HK-2 (cell line): ENCODE data around the gene MYD88.
A peak's percentile ranks its signal among the peaks of the same experiment; 100 is the strongest.

Experiments used
- DNase-seq: peaks from one replicate; pipeline ENCODE4 v3.0.0-alpha.2; 2018; ENCODE audit not compliant: unreplicated experiment

The MYD88 gene

DNA sequence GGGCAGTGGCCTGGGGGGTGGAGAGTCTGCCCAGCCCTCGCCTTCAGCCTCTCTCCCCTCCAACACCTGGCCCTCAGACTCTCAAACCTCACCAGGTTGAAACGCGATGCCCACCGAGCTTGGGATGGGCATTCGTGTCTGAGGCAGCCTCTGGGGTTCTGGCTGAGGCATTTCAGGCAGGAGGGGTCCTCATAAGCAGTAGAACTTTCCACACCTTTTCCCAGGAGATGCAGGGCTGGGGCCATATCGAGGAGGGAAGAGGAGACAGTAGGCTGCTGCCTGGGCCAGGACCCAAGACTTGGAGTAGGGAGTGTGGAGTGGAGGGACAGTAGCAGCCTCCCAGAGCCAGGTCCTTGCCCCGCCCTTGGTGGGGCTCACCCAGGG lies 26.1 kb upstream of the MYD88 start:
- DNase-seq = no peak

- no peak for DNase-seq
Measured at GRCh38 chr3:38114052-38114874, 24.2 kb upstream of the MYD88 start.

DNA sequence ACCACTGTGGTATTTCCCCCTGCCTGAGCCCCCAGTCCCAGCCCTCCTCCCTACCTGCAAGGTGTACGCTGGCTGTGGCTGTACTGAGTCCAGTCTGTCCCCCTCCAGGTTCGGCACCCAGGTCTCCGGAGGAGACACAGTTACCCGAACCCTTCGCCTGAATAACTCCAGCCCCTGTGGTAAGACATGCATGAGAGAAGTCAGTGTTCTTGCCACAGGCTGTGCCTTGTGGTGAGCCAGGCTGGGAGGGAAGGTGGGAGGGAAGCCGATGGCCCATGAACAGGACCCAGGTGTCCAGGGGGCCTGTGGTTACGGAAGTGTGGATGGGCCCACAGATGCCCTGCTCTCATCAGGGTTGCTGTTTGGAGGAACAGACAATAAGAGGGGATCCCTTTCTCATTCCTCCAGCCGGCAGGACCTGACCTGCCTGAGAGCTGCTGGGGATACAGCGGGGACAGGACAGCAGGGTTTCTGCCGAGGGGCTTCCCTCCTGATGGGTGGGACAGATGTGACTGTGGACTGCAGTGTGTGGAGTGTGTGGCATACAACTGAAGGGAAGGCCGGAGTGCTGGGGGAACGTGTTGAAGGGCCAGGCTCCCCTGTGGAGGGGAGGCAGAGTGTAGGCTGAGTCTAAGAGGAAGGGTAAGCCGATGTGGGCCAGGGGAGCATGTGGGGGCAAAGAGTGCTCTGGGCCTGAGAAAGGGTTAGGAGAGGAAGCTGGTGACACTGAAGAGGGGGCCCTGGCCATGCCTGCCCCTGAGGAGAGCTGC lies 23.4 kb upstream of the MYD88 start:
- no peak for DNase-seq

DNA sequence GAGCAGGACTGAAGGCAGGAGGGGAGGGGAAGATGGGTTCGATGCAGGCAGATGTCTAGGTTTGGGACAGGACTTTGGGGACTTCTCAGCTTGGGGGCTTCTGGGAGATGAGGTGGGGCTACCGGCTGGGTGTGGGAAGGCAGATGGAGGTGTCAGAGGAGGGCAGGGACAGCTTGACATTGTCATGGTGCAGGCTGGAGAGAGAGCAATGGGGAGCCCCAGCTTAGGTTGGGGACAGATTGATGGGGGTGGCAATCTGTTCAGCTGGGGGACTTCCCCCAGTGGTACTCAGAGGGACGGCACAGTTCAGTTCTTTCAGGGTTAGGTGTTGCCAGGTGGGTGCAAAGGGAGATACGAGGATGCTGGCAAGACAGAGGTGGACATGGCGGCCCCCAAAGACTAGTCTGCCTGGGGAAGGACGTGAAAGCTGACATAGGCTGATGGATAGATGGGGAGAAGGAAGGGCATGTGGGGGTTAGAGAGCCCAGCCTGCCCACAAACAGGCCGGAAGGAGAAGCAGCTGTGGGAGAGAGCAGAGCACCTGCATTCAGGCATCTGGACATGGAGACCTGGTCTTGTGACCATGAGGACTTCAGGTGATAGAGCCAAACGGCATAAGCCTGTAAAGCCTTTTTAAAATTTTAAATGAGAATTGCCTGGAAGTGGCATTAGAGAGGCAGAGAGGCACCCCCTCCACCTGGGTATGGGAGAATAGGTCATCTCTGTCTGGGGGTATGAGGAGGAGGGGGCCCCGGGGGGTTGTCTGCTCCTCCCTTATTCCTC lies 22.6 kb upstream of the MYD88 start:
- no peak for DNase-seq

DNA sequence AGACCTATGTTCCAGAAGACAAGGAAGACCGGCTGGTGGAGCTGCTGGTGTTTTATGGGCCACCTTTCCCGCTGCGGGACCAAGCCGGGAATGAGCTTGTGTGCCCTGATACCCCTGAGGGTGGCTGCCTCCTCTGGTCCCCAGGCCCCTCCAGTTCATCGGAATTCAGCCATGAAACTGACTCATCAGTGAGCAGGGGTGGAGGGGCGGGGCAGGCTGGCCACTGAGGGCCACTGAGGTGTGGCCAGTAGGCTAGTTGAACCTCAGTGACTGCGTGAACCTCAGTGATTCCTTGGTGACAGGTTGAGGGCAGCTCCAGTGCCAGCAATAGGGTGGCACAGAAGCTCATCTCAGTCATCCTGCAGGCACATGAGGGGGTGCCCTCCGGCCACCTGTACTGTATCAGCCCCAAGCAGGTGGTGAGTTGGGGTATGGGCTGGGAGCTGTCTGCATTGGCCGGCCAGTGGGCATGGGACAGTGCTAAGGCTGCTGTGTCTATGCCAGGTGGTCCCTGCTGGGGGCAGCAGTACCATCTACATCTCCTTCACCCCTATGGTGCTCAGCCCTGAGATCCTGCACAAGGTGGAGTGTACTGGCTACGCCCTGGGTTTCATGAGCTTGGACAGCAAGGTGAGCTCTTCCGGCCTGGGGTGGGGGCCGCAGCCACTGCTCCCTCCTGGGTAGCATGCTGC lies 21.8 kb upstream of the MYD88 start:
- no peak for DNase-seq

DNA sequence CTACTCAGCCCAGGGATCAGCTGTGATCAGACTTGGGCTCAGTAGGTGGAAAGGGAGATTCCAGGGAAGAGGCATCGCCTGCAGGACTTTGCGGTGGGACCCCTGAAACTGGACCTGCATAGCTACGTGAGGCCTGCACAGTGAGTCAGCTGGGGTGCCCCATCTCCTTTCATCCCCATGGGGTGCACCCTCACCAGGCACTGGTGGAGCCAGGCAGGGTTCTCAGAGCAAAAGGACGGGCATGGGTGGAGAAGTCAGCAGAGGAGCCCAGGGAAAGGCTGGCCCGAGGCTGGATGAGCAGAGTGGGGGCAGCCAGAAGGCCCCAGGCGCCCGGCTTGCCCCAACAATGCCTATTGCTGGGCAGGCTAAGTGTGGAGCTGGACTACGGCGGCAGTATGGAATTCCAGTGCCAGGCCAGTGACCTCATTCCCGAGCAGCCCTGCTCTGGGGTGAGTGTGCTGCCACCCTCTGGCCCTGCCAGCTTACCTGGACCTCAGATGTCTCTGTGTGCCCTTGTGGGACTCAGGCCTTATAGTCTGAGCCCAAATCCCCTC lies 21.2 kb upstream of the MYD88 start:
- no peak for DNase-seq

- DNase-seq = peak; percentile 43
Measured at GRCh38 chr3:38117748-38118420, 20.6 kb upstream of the MYD88 start.

- no peak for DNase-seq
Measured at GRCh38 chr3:38118421-38119247, 19.8 kb upstream of the MYD88 start.

DNA sequence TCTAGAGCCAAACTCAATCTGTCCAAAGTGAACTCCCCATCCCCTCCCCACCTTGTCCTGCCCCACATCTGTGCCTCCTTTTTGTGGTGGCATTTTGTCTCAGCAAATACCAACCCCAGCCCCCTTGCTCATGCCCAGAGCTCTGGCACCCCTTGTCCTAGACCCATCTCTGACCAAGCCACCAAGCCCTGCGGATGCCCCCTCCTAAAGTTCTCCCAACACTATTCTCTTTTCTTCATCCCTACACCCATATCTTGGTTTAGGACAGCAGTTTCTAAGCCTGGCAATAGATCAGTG lies 19.3 kb upstream of the MYD88 start:
- DNase-seq = no peak

GRCh38 chr3:38119821-38120692 lies 18.4 kb upstream of the MYD88 start:
- no peak for DNase-seq

DNA sequence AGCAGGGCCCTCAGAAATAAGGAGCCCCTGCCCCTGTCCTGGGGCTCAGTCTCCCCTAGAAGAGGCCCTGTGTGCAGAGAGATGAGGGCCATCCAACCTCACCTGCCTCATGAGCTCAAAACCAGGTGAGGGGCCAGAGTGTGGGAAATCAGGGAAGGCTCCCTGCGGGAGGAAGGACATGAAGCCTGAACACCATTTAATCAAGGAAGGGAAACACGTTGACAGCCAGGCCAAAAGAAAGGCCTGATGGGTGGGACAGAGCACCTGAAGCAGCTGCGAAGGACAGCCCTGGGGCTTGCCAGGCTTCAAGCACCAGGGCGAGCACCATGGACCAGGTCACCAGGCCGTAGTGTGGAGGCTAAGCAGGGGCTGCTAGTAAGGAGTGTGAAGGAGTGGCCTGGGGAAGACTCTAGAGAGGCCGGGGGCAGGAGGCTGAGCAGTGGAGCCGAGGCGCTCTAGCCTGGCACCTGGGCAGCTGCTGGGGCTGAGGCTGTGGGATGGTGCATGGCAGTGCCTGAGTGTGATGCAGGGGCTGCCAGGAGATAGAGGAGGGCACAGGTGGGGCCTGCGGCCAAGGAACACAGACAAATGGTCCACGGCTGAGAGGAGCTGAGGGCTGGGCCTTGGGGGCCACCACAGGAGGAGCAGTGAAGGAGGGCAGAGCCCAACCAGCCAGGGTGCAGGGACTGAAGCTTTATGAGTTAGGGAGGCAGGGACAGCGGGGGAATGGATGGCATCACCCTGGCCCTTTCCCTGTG lies 17.6 kb upstream of the MYD88 start:
- no peak for DNase-seq

- DNase-seq = no peak
Measured at GRCh38 chr3:38121451-38121831, 17.0 kb upstream of the MYD88 start.

DNA sequence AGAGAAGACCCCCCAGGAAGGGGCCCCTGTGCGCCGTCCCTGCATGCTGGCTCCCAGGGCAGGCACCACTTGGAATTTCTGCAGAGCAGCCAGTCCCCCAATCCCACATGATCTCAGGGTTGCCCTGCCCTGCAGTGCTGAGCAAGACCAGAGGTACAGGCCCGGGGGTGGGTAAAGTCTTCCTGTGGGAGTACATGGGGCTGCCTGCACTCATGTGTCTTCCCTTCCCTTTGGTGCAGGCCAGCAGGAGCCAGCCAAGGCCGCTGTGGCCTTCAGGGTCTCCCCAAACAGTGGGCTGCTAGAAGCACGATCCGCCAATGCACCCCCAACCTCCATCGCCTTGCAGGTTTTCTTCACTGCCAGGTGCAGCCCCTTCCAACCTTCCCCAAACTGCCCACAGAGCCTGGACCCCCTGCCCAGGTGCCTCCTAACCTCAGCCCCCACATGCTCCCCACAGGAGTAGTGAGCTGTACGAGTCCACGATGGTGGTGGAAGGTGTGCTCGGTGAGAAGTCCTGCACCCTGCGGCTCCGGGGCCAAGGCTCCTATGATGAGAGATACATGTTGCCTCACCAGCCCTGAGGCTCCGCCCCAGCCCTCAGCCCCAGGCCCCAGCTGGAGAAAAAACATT lies 16.5 kb upstream of the MYD88 start:
- no peak for DNase-seq

DNA sequence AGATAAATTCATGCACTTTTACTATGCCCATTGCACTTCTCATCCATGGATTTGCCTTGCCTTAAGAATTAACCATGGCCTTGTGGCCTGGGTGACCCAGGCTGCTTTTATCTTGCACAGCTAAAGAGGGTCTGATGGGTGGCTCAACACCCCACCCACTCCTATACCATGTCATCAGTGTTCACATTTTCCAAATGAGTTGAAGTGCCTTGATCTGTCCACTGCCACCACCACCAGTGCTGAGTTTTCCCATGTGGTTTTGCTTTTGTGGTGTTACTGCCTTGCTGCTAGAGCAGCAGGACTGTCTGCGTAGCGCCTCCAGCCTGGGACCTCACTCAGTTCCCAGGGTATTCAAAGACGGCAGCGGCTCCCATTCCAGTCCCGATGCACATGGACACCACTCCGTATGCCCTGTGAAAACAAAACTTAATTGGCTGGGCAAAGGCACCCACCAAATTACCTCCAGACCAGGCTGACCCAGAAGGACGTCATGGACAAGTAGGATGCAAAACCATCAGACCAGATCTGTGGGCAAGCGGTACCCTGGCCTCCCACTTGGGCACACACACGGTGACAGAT lies 15.7 kb upstream of the MYD88 start:
- no peak for DNase-seq

GRCh38 chr3:38124324-38125122 lies 13.9 kb upstream of the MYD88 start:
- no peak for DNase-seq

- DNase-seq = no peak
Measured at GRCh38 chr3:38125305-38126120, 12.9 kb upstream of the MYD88 start.
